ENCODE results near the gene GGT7.

DNA sequence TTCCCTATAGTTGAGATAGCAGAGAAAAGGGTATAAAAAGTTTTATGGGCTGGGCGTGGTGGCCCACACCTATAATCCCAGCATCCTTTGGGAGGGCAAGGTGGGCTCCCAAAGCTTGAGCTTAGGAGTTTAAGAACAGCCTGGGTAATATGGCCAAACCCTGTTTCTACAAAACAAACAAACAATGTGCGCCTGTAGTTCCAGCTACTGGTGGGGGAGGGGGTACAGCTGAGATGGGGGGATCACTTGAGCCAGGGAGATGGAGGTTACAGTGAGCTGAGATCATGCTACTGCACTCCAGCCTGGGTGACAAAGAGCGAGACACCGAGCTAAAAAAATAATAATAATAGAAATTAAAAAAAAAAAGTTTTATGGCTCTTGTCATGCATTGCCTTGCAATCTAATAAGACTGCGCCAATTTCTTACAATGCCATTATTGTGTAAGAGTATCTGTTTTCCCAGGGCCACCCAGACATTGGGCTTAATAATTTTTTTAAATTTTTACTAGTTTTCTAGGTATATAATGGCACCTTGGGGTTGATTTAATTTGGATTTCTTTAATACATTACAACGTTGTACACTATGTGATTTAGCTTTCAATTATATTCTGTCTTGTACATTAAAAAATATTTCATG is 7.7 kb upstream of the GGT7 start:
- TF ChIP-seq, protein P1, sequence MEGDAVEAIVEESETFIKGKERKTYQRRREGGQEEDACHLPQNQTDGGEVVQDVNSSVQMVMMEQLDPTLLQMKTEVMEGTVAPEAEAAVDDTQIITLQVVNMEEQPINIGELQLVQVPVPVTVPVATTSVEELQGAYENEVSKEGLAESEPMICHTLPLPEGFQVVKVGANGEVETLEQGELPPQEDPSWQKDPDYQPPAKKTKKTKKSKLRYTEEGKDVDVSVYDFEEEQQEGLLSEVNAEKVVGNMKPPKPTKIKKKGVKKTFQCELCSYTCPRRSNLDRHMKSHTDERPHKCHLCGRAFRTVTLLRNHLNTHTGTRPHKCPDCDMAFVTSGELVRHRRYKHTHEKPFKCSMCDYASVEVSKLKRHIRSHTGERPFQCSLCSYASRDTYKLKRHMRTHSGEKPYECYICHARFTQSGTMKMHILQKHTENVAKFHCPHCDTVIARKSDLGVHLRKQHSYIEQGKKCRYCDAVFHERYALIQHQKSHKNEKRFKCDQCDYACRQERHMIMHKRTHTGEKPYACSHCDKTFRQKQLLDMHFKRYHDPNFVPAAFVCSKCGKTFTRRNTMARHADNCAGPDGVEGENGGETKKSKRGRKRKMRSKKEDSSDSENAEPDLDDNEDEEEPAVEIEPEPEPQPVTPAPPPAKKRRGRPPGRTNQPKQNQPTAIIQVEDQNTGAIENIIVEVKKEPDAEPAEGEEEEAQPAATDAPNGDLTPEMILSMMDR (IDR thresholded peaks at IDR 0.05; ENCODE audit: insufficient read depth, low read depth, low read length), result no peak
- no peak for TF ChIP-seq EZH2 (IDR thresholded peaks at IDR 0.05; ENCODE audit: insufficient read depth, low read length)
